Hepatocyte (in vitro differentiated cells): ENCODE data around the gene ANGPTL7.

Experiments used
- EZH2 ChIP-seq: fragments of 200-600 bp; sonication (generic); IDR thresholded peaks from 2 replicates; pipeline ENCODE4 v1.6.1; 2016; ENCODE audit warnings: antibody characterized with exemption, mild to moderate bottlenecking, borderline replicate concordance
- TF ChIP-seq, protein P1 (sequence below): fragments of 200-600 bp; sonication (generic); IDR thresholded peaks from 2 replicates; pipeline ENCODE4 v1.5.1; 2016; ENCODE audit warnings: antibody characterized with exemption, mild to moderate bottlenecking; ENCODE audit not compliant: poor library complexity

DNA sequence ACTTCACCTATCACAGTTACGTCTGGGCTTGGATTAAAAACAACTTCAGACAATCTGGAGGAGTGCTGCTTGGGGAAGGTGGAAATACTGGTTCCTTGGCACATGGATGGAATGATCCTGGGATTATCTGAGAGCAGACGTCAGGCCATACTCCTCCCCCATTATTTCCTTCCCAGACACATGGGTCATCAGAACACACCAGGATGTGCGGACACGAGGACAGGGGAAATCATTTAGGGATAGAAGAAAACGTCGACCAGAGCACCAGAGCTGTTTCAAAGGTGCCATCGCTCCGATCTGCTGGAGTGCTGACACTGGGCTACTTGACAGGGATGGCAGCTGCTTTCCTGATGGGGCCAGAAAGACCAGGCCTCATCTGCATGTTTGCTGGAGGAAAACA is 31.8 kb upstream of the ANGPTL7 start:
- TF ChIP-seq, protein P1, sequence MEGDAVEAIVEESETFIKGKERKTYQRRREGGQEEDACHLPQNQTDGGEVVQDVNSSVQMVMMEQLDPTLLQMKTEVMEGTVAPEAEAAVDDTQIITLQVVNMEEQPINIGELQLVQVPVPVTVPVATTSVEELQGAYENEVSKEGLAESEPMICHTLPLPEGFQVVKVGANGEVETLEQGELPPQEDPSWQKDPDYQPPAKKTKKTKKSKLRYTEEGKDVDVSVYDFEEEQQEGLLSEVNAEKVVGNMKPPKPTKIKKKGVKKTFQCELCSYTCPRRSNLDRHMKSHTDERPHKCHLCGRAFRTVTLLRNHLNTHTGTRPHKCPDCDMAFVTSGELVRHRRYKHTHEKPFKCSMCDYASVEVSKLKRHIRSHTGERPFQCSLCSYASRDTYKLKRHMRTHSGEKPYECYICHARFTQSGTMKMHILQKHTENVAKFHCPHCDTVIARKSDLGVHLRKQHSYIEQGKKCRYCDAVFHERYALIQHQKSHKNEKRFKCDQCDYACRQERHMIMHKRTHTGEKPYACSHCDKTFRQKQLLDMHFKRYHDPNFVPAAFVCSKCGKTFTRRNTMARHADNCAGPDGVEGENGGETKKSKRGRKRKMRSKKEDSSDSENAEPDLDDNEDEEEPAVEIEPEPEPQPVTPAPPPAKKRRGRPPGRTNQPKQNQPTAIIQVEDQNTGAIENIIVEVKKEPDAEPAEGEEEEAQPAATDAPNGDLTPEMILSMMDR: no peak
- TF ChIP-seq EZH2: no peak
